Activated CD4-positive, alpha-beta T cell treated with anti-CD3 and anti-CD28 coated beads, Interleukin-2, amount 50 U/mL, for 16 hours (primary cell): Measurements from ENCODE around the gene SLITRK5.
A peak's percentile ranks its signal among the peaks of the same experiment; 100 is the strongest.

Experiments used
- DNase-seq: peaks from one replicate; pipeline ENCODE4 v3.0.0-alpha.2; 2020

Gene SLITRK5

GRCh38 chr13:87671031-87671752 is at the start of gene SLITRK5:
TSS of gene SLITRK5 (plus strand) at chr13:87671371. CDS start at chr13:87675389, 4,018 bp downstream.
- DNase-seq, result peak; percentile 66

GRCh38 chr13:87622971-87623370 is 48.2 kb upstream of the SLITRK5 start:
- no peak for DNase-seq

GRCh38 chr13:87656306-87656705 is 14.9 kb upstream of the SLITRK5 start:
- DNase-seq, result no peak

- DNase-seq, result no peak
Measured at GRCh38 chr13:87661471-87661870, 9.7 kb upstream of the SLITRK5 start.

GRCh38 chr13:87666831-87667230 is 4.3 kb upstream of the SLITRK5 start:
- no peak for DNase-seq

GRCh38 chr13:87667686-87668085 is 3.5 kb upstream of the SLITRK5 start:
- DNase-seq, result no peak

GRCh38 chr13:87669379-87669978 is 1.7 kb upstream of the SLITRK5 start:
- DNase-seq, result peak; percentile 12

GRCh38 chr13:87671753-87672605 is 808 bp downstream of the SLITRK5 start:
- DNase-seq, result no peak

- no peak for DNase-seq
Measured at GRCh38 chr13:87674247-87674738, 3.1 kb downstream of the SLITRK5 start.

GRCh38 chr13:87675851-87676250 is 4.7 kb downstream of the SLITRK5 start:
- DNase-seq, result no peak

GRCh38 chr13:87676254-87677042 is 5.3 kb downstream of the SLITRK5 start:
- no peak for DNase-seq

- DNase-seq, result no peak
Measured at GRCh38 chr13:87677043-87677495, 5.9 kb downstream of the SLITRK5 start.

- no peak for DNase-seq
Measured at GRCh38 chr13:87677496-87678371, 6.6 kb downstream of the SLITRK5 start.

GRCh38 chr13:87678372-87678752 is 7.2 kb downstream of the SLITRK5 start:
- DNase-seq, result no peak

GRCh38 chr13:87680298-87680697 is 9.1 kb downstream of the SLITRK5 start:
- no peak for DNase-seq

- DNase-seq, result no peak
Measured at GRCh38 chr13:87684850-87685742, 13.9 kb downstream of the SLITRK5 start.

GRCh38 chr13:87696458-87696857 is 25.3 kb downstream of the SLITRK5 start:
- no peak for DNase-seq

- no peak for DNase-seq
Measured at GRCh38 chr13:87698268-87698667, 27.1 kb downstream of the SLITRK5 start.

GRCh38 chr13:87709947-87710346 is 38.8 kb downstream of the SLITRK5 start:
- DNase-seq, result no peak

GRCh38 chr13:87712012-87712411 is 40.8 kb downstream of the SLITRK5 start:
- no peak for DNase-seq
